IPS-18a (cell line): Measurements from ENCODE around the gene PDSS2.
"Not testable (repeated sequence)": the region's sequence is repeated elsewhere in the genome, so short reads cannot be mapped to it uniquely, and the experiment has no call there.

Experiments used
- H3K27ac ChIP-seq: one replicate; pipeline ENCODE4 v1.5.1; 2013; ENCODE audit warnings: low read length
- H3K27me3 ChIP-seq: one replicate; pipeline ENCODE4 v1.6.1; 2013; ENCODE audit warnings: mild to moderate bottlenecking, low read length; ENCODE audit not compliant: control insufficient read depth, insufficient read depth
- H3K36me3 ChIP-seq: one replicate; pipeline ENCODE4 v1.6.1; 2013; ENCODE audit warnings: low read depth, low read length; ENCODE audit not compliant: control insufficient read depth
- H3K4me1 ChIP-seq: one replicate; pipeline ENCODE4 v1.6.1; 2013; ENCODE audit warnings: low read depth, low read length; ENCODE audit not compliant: control insufficient read depth
- H3K4me3 ChIP-seq: one replicate; pipeline ENCODE4 v1.5.1; 2013; ENCODE audit warnings: low read length
- H3K9ac ChIP-seq: one replicate; pipeline ENCODE4 v1.6.1; 2013; ENCODE audit warnings: mild to moderate bottlenecking, low read length, moderate library complexity
- H3K9me3 ChIP-seq: one replicate; pipeline ENCODE4 v1.6.1; 2013; ENCODE audit warnings: low read depth, low read length; ENCODE audit not compliant: control insufficient read depth

The PDSS2 gene

DNA sequence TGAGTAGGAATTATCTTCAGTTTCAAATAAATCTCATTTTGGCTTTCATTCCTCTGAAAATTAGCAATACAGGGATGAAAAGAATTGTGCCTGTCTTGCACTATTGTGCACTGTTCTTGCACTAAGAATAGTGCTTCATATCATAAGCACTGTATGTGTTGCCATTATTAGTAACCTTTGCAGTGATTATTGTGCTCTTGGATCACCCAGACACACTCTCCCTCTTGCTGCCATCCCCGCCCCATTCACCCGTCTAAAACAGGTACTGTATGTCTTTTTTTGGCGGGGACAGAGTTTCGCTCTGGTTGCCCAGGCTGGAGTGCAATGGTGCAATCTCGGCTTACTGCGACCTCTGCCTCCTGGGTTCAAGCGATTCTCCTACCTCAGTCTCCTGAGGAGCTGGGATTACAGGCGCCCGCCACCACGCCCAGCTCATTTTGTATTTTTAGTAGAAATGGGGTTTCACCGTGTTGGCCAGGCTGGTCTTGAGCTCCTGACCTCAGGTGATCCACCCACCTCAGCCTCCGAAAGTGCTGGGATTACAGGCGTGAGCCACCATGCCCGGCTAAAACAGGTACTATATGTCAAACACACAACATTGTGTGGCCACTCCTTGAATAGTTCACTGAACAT is 324.2 kb downstream of the PDSS2 start:
- H3K9ac ChIP-seq, H3K27ac ChIP-seq, H3K27me3 ChIP-seq, H3K4me3 ChIP-seq, H3K9me3 ChIP-seq, H3K36me3 ChIP-seq, H3K4me1 ChIP-seq: not testable (repeated sequence)

DNA sequence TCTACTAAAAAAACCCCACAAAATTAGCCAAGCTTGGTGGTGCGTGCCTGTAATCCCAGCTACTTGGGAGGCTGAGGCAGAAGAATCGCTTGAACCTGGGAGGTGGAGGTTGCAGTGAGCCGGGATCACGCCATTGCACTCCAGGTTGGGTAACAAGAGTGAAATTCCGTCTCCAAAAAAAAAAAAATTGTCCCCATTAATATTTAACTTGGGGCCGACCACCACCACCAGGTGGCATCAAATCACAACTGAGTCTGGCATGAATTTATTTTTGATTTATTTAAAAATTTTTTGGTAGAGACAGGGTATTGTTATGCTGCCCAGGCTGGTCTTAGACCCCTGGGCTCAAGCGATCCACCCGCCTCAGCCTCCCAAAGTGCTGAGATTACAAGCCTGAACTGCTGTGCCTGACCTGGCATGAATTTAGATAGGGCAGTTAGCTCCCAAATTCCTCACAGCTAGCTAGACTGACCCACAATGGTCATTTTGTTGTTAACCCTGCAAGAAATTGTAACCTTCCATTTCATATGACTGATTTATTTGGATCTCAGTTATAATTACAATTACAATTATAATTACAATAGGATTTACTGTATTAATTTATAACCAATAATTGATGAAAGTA is 326.9 kb downstream of the PDSS2 start:
- Histone ChIP-seq H3K9ac (no peak overlapping the region), H3K4me3 (no peak overlapping the region)

DNA sequence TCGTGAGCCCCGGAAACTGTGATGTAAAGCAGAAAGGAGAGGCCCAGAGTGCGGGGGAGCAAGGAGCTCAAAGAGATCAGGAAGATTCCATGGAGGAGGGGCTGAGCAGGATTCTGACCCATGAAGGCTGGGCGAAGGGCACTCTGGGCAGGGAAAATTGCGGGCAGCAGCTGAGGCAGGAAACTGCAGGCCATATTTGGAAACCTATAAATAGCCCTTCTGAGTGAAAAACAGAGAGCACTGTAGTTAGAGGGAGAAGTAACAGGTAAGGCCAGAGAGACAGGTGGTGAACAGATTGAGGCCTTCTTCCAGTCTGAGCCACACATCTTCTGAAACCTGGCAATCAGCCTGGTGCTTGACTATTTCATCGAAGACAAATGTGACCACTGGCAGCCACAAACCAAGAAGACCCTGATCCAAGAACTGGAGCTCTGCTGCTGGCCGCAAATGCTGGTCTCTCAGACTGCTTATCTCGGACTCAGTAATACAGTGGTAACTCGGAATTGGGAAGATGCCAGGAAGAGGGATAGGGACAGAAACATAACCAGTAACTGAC is 329.9 kb downstream of the PDSS2 start:
- H3K4me3 ChIP-seq = no peak overlapping the region

More for the DNA sequence above, 326.9 kb downstream of the PDSS2 start:
- no peaks in the 10 kb centered on the region for H3K27me3 ChIP-seq
- no peaks in the 10 kb centered on the region for H3K9me3 ChIP-seq
- H3K27ac ChIP-seq = no peak overlapping the region
- peaks cover 6% of the 10 kb centered on the region for H3K4me1 ChIP-seq
- no peaks in the 10 kb centered on the region for H3K36me3 ChIP-seq

DNA sequence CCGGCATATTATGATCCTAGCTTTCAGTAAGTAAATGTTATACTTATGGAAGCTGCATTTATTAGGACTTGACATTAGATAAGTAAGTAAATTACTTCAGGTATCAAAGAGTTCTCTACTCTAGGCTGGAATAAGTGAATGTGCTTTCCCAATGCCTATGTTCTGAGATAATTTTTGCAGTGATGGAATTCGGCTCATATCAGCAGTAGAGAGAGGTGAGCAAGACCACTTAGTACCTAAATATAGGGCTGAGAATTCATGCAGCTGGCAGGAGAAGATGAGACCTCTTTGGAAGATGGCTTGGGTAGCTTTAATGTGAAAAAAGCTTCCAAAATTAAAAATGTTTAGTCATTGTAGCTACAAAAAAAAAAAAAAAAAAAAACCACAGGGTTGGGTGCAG is 330.8 kb downstream of the PDSS2 start:
- no peaks in the 10 kb centered on the region for H3K27me3 ChIP-seq
- H3K27ac ChIP-seq = no peak overlapping the region
- no peaks in the 10 kb centered on the region for H3K9me3 ChIP-seq
- peaks cover 18% of the 10 kb centered on the region for H3K4me1 ChIP-seq
- no peaks in the 10 kb centered on the region for H3K36me3 ChIP-seq
- no peak overlapping the region for H3K4me3 ChIP-seq
- no peak overlapping the region for H3K9ac ChIP-seq

More for the DNA sequence above, 329.9 kb downstream of the PDSS2 start:
- Histone ChIP-seq H3K27ac (no peak overlapping the region), H3K9ac (no peak overlapping the region), H3K36me3 (no peaks in the 10 kb centered on the region), H3K27me3 (no peaks in the 10 kb centered on the region), H3K4me1 (peaks cover 18% of the 10 kb centered on the region), H3K9me3 (no peaks in the 10 kb centered on the region)

DNA sequence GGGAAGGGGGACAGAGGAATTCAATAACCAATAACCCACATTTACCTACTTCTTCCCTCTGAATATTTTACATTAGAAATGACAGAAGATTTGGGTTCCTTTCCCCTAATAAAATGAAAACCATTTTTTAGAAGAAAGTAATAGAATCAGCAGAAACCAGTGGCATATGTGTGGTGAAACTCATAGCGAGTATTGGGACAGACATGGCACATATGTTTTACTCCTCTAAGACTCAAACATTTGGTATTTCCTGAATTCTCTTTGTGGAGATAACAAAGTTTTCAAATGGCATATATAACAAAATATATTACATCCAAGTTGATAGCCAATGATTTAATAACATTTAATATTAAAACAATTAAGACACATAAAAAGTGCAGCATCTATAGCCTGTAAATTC is 331.2 kb downstream of the PDSS2 start:
- Histone ChIP-seq H3K4me3 (no peak overlapping the region), H3K4me1 (peaks cover 18% of the 10 kb centered on the region), H3K9ac (no peak overlapping the region), H3K36me3 (no peaks in the 10 kb centered on the region), H3K27ac (no peak overlapping the region), H3K9me3 (no peaks in the 10 kb centered on the region), H3K27me3 (no peaks in the 10 kb centered on the region)

DNA sequence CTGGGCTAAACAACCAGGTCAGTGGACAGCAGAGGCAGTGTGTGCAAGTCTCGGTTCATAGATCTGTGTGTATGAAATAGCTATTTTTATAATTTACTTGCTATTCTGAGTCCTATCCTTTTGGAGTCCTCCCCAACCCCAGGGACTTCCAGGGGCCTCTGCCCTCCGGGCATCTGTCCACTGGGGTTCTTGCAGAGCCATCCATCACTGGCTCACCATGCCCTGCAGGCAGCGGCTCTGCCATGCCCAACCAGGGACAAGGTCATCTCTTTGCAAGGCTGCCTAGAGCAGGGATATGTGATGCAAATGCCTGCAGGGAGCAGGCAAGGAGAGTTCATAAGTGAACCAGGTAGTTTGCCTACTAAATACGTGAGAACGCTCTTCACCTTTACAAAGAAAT is 333.6 kb downstream of the PDSS2 start:
- H3K4me1 ChIP-seq = peaks cover 18% of the 10 kb centered on the region
- H3K9ac ChIP-seq = no peak overlapping the region
- no peak overlapping the region for H3K4me3 ChIP-seq
- no peak overlapping the region for H3K27ac ChIP-seq
- no peaks in the 10 kb centered on the region for H3K27me3 ChIP-seq
- no peaks in the 10 kb centered on the region for H3K36me3 ChIP-seq
- no peaks in the 10 kb centered on the region for H3K9me3 ChIP-seq

DNA sequence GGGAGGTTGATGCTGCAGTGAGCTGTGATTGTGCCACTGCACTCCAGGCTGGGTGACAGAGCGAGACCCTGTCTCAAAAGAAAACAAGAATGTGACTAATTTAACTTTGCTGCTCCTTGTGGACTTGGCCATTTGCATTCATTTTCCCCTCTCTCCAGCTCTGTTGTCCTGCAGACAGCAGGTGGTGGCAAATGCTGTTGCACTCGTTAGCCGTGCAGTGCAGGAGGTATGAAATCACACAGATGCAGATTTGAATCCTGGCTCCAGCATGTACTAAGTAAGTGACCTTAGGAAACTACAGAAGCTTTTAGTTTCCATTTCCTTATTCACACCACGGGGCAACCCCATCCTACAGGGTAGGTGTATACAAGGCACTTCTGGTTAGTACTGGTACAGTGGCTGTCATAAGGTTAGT is 334.4 kb downstream of the PDSS2 start:
- Histone ChIP-seq H3K27ac (no peak overlapping the region), H3K4me1 (peaks cover 18% of the 10 kb centered on the region), H3K4me3 (no peak overlapping the region), H3K36me3 (no peaks in the 10 kb centered on the region), H3K27me3 (no peaks in the 10 kb centered on the region), H3K9ac (no peak overlapping the region), H3K9me3 (no peaks in the 10 kb centered on the region)

DNA sequence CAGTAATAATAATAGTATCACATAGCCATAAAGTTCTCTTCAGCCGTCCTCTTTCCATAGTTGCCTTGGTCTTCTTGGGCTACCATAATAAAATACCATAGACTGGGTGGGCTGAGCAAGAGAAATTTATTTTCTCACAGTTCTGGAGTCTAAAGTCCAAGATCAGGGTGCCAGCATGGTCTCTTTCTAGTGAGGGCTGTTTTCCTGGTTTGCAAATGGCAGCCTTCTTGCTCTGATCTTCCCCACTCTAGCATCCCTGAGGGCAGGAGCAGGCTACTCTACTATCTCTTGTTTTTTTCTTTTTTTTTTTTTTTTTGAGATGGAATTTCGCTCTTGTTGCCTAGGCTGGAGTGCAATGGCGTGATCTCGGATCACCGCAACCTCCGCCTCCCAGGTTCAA is 335.9 kb downstream of the PDSS2 start:
- Histone ChIP-seq H3K9me3 (no peaks in the 10 kb centered on the region), H3K27me3 (no peaks in the 10 kb centered on the region), H3K9ac (no peak overlapping the region), H3K4me1 (peaks cover 21% of the 10 kb centered on the region), H3K36me3 (no peaks in the 10 kb centered on the region), H3K4me3 (no peak overlapping the region), H3K27ac (no peak overlapping the region)

DNA sequence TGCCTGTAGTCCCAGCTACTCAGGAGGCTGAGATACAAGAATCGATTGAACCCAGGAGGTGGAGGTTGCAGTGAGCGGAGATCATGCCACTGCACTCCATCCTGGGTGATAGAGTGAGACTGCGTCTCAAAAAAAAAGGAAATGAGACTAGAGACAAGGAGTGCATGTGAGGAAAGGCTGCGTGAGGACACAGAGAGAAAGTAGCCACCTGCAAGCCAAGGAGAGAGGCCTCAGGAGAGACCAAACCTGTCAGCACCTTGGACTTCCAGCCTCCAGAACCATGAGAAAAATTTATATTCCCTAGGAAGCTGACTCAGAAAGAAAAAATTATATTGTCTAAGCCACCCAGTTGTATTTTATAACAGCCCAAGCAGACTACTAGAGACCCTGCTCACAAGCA is 336.6 kb downstream of the PDSS2 start:
- H3K27ac ChIP-seq = no peak overlapping the region
- no peak overlapping the region for H3K4me3 ChIP-seq
- H3K4me1 ChIP-seq = peaks cover 25% of the 10 kb centered on the region
- H3K9ac ChIP-seq = no peak overlapping the region
- H3K27me3 ChIP-seq = no peaks in the 10 kb centered on the region
- no peaks in the 10 kb centered on the region for H3K9me3 ChIP-seq
- H3K36me3 ChIP-seq = no peaks in the 10 kb centered on the region

DNA sequence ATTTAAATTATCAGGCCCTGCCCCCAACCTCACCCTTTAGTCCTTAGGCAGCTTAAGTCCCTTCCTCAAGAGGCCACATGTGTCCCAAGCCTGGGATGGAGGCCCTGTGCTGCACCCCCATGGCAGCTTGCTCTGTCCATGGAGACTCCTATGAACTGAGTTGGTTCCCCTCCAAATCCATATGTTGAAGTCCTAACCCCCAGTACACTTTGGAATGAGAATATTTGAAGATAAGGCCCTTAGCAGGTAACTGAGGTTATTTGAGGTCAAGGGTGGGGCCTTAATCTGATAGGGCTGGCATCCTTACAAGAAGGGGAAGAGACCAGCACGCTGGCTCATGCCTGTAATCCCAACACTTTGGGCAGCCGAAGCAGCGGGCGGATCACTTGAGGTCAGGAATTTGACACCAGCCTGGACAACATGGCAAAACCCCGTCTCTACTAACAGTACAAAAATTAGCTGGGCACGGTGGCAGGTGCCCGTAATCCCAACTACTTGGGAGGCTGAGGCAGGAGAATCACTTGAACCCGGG is 337.3 kb downstream of the PDSS2 start:
- H3K27ac ChIP-seq = no peak overlapping the region
- no peak overlapping the region for H3K4me3 ChIP-seq
- peaks cover 32% of the 10 kb centered on the region for H3K4me1 ChIP-seq

DNA sequence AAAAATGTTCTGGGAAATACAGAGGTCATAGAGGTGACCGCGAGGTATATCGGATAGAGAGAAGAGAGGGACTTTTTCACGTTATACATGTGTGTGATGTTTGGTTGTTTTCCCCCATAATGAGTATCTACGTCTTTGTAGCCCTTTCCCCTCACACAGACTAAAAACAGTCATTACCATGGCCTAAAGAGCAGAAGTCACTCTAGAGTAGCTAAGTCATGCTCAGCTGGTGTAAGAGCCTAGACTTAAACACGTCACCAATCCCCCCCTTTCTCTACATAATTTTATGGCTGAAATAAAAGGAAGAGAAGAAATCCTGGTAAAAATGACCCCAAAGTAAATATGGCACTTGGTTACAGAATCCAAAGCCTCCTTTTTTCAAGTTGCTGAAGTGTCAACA is 338.1 kb downstream of the PDSS2 start:
- H3K4me3 ChIP-seq = no peak overlapping the region
- peaks cover 38% of the 10 kb centered on the region for H3K4me1 ChIP-seq
- no peaks in the 10 kb centered on the region for H3K27me3 ChIP-seq
- H3K9ac ChIP-seq = no peak overlapping the region
- H3K36me3 ChIP-seq = no peaks in the 10 kb centered on the region
- H3K27ac ChIP-seq = no peak overlapping the region
- H3K9me3 ChIP-seq = no peaks in the 10 kb centered on the region

More for the DNA sequence above, 337.3 kb downstream of the PDSS2 start:
- no peaks in the 10 kb centered on the region for H3K27me3 ChIP-seq
- H3K36me3 ChIP-seq = no peaks in the 10 kb centered on the region
- no peak overlapping the region for H3K9ac ChIP-seq
- H3K9me3 ChIP-seq = no peaks in the 10 kb centered on the region

DNA sequence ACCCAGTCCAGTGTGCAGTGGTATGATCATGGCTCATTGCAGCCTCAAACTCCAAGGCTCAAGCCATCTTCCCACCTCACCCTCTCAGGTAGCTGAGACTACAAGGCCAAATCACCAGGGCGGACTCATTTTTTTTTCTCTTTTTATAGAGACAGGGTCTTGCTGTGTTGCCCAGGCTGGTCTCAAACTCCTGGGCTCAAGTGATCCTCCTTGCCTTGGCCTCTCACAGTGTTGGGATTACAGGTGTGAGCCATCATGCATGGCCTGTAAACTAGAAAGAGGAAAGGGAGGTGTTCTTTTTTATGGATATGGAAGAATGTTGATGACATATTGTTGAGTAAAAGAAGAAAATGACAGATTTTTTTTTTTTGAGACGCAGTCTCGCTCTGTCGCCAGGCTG is 339.0 kb downstream of the PDSS2 start:
- no peaks in the 10 kb centered on the region for H3K36me3 ChIP-seq
- no peak overlapping the region for H3K9ac ChIP-seq
- H3K9me3 ChIP-seq = no peaks in the 10 kb centered on the region
- peaks cover 35% of the 10 kb centered on the region for H3K4me1 ChIP-seq
- H3K27ac ChIP-seq = no peak overlapping the region
- H3K4me3 ChIP-seq = no peak overlapping the region
- no peaks in the 10 kb centered on the region for H3K27me3 ChIP-seq
